ENCODE data around the gene VEZT.

GRCh38 chr12:95342008-95342407 is 124.4 kb downstream of the VEZT start:
- TF ChIP-seq CTCF (IDR thresholded peaks at IDR 0.05; ENCODE audit: low read depth, low read length) (no peak), POLR2A (IDR thresholded peaks at IDR 0.05; ENCODE audit: extremely low read depth, insufficient read length) (no peak)

Data from NB4 (cell line).